ENCODE results near the gene GALNT6.
A peak's percentile ranks its signal among the peaks of the same experiment; 100 is the strongest.

Gene GALNT6

DNA sequence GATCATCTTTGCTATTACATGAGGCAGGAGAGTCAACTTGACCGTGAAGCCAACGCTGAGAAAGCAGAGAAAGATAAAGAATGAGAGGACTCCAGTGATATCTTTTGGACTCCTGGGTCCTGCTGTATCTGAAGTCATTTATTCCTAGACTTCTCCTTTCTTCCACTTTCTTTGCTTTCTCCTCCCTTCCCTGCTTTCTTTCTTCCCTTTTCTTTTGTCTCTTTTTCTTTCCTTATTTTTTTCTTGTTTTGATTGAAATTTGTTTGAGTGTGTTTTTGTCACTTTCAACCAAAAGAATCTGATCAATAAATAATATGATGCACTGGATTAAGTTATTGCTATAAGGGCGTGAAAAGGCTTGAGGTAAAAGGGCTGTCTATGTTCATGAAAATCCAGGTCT is 13.4 kb upstream of the GALNT6 start:
- no peak for DNase-seq

DNA sequence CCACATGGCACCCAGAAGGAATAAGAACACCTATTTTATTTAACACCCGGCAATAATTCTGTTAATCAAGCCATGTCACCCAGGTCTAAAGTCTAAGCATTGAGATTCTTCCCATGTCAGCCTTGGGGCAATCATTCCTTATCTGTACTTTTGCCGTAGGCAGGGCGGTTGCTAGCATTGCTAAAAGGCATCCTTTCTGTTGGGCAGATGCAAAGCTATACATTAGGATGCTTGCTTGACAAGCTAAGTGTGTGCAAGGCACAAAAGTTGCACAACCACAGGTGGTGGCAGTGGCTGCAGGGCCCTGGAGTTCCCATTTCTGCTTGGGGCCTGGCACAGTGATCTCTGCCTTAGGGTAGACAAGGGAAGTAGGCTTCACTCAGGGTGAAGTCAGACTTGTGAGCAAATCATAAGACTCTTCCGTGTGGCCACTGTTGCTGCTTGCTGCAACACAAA is 12.5 kb upstream of the GALNT6 start:
- DNase-seq: no peak

DNA sequence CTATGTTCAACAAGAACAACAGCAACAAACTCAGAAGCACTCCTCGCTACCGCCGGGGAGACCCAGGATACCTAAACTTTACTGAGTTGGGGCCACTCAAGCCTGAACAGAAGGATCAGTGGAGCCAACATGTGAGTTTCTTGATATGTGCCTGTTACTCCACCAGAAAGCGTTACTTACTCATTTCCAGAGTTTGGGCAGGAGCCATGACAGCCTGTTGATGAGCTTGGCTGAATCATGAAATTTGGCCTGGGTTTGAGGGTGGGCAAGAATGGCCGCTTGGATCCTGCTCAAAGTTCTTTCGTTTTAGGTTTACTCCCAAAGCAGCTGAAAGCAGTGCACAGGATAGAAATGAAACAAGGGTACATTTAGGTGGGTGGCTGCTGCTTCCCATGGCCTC is 12.0 kb upstream of the GALNT6 start:
- DNase-seq: no peak

DNA sequence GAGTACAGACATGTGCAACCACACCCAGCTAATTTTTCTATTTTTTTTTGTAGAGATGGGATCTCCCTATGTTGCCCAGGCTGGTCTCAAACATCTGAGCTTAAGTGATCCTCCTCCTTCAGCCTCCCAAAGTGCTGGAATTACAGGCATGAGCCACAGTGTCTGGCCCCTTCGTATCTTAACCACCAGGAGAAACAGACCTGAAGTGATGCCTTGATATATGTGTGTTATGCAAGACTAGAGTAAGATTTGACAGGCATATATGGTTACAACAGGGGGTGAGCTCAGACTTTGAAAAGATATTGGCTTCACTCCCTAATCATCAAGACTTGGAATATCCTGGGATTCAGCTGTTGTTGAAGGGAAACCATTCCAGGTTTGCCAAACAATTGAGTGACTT is 10.7 kb upstream of the GALNT6 start:
- DNase-seq: no peak

DNA sequence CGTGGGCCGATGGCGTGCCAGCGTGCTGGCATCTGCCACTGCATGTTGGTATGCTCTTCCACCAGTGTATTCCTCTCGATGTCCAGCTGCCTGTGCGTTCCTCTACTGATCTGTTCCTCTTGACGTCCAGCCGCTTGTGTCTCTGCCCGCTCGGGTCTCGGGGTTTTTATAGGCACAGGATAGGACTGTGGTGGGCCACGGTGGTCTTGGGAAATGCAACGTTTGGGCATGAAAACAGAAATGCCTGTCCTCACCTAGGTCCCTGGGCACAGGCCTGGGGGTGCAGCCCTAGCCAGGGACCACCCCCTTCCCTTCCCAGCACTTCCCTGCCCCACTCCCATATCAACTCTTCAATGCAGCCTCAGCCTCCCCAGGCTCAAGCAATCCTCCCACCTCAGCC is 10.3 kb upstream of the GALNT6 start:
- DNase-seq: no peak

DNA sequence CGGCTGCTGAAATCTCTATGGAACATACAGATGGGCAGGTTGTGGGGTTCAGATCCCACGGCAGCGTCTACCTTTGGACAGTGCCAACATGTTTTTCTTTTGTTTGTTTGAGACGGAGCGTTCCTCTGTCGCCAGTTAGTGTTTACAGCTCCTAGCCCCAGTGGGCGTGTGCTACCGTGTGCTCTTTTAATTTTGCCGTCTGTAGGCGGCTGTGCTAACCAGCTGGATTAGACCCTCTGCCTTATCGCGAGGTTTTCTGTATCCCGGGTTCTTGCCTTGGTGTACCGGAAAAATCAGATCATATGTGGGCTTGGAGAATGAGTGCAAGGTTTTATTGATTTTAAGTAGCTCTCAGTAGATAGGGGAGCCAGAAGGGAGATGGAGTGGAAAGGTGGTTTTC is 9.8 kb upstream of the GALNT6 start:
- DNase-seq: no peak

DNA sequence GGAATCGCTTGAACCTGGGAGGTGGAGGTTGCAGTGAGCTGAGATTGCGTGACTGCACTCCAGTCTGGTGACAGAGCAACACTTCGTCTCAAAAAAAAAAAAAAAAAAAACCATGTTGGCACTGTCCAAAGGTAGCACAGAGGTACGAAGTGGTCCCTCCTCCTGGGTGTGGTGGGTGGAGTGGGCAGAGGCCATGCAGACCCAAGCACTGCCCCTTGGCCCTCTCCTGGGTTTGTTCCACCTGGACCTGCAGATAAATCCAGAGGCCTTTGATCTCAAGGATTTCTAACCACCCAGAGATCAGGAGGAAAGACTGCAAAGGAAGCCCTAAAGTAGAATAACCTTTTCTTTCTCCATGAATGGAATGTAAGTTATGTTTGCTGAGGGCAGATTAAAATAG is 8.7 kb upstream of the GALNT6 start:
- DNase-seq: no peak

DNA sequence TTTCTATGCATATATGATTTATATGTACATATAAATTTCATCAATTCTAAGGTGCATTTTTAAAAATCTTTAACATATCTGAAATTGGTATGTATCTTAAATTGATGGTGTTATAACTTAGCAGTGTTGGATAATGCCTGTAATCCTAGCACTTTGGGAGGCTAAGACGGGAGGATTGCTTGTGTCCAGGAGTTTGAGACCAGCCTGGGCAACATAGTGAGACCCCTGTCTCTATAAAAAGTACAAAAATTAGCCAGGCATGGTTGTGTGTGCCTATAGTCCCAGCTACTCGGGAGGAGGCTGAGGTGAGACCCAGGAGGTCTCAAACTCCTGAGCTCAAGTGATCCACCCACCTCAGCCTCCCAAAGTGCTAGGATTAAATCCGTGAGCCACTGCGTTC is 6.5 kb upstream of the GALNT6 start:
- DNase-seq: no peak

DNA sequence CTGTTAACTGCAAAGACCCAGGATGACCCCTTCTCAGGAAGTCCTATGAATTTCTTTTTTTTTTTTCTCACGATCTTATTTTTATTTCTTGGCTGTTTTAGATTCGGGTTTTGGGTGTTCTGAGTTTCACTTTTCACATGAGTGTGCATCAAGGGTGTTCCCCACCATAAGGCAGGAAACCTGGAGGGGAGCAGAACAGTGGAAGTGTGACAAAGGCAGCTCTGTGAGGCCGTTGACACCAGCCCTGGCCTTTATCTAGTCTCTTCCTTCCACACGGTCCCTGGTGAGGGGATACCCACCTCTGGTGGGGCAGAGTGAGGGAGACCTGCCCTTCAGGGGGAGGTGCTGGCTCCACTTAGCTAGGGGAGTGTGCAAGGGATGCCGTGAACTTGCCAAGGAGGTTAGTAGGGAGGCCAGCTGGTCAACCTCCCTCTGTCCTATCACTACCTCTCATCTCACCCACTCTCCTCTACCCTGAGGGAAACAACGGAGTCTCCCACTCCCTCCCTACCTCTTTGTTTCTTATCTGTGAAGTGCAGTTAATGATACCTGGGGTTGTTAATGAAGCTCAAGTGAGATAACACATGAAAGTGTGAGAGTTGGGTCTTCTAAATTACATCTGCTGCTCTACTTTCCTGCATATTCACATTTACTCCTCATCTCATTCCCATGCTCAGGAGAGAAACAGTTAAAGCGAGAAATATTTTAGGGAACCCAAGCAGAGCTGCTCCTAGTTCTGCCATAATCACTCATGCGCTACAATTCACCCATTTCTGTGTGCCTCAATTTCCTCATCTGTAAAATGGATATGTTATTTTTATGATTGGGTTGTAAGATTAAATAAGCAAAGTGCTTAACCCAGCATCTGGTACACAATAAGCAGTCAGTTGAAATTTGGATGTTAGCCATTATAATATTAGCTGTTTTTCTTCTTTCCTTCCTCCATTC is 4.4 kb upstream of the GALNT6 start:
- DNase-seq: peak; percentile 69

DNA sequence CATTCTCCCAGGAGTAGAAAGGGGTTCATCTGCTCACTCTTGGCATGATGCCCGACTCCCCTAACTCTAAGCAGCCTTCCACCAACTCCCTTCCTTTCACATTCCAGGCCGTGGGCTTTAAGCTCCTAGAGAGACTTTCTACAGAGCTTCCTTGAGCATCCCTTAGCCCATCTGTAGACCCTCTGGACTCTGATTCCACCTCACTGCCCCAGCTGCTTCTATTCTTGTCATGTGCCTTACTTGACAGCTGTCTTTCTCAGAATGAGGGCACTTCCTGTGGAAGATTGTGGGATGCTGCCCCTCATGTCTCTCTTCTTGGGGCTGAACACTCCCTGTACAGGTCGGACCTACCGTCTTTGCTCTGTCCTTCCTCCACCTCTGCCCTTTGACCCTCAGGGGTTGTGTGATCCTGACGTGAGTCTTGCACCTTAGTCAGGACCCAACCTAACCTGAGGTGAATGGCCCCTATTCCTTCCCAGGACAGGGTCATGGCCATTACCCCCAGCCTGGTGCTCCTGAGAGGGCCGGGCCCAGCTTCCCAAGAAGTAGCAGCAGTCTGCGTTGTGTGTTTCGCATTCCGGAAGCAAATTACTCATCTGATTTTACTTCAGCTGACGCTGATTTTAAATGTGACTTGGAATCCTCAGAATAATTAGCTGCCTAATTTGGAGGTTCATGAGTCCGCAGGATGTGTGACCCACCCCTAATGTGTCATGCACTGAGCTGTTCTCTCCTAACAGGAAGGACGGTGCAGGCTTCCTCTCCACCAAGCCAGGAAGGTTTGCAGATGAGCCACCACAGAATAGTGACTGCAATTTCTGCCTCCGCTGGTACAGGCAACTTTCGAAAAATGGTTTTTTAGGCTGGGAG is 2.7 kb upstream of the GALNT6 start:
- peak; percentile 71 for DNase-seq

DNA sequence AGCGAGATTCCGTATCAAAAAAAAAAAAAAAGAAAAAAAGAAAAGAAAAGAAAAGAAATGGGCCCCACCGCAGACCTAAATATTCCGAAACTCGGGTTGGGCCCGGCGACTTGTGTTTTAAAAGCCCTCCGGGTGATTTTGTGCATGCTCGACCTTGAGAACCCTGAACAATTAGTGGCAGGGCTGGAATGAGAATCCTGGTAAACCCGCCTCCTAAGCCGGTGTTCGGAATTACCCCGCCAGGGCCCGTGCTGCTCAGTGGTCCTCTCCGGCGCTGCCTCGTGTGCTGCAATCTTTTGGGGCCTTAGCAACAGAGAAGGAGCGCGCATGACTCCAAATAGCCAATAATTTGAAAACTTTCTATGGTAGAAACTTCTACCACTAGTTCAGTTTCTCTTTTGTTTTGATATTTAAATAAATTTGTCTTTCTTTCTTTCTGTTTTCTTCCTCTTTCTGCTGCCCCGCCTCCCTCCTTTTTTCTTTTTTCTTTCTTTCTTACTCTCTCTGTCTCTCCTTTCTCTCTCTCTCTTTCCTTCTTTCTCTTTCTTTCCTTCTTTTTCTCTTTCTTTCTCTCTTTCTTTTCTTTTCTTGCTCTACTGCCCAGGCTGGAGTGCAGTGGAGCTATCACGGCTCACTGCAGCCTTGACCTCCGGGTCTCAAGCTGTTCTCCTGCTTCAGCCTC is 1.5 kb upstream of the GALNT6 start:
- DNase-seq: peak; percentile 23

DNA sequence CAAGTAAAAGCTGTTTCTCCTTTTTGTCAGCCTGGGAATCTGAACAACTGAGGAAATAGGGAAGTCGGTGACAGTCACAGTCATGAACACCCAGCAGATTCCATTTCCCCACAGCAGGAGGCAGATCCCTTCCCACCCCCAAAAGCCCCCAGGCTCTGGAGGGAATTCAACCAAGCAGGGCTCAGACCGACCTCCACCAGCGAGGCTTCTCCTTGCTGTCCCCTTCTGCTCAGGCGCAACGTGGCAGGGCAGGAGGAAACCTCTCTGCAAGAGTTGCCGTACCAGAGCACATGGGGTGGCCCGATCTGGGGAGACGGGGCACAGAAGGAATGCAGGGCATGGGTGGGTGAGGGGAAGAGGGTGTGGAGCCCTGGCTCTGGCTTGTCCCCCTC is 319 bp downstream of the GALNT6 start:
- peak; percentile 22 for DNase-seq

DNA sequence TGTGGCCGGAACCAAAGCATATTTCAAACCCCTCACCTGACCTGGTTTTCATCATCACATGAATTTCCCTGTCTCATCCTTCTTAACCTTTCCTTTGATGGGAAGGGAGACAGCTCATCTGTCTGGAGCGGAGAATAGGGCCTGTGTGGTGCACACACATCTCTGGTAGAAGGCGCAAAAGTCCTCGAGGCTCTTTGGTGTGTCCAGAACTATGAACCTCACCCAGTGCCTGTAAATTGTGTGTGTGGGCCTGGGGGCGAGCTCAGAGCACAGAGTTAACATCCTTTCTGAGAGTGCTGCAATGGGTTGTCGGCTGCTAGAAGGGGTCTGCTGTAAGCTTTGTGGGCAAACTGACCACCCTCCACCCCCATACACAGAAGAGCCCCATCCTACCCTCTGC is 749 bp downstream of the GALNT6 start:
- DNase-seq: no peak

DNA sequence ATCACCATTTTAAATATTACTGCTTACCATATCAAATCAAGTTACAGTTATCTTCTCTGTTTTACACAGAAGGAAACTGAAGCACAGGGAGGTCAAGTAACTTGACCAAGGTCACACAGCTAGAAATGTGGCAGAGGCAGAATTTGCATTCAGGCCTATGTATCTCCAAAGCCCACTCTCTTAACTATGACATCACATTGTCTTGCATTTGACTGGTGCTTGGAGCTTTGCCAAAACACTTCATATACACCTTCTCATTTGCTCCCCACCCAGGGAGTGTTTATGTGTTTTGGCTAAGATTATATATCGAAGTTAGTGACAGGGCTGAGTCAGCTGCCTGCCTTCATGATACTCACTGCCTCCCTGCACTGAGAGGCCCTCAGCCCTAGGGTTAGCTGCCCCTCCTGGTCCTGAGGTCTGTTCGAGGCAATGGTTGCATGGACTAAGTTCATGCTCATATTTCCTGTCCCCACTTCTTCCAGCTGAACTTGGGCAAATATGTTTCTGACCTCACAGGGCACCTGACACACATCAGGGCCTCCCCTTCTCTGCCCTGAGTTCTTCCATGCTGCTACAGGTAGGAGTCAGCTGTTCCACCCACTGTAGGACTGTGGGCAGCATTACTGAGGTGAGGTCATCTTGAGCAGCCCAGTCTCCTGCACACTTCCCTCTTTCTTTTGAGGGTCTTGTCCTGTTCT is 1.8 kb downstream of the GALNT6 start:
- DNase-seq: no peak

DNA sequence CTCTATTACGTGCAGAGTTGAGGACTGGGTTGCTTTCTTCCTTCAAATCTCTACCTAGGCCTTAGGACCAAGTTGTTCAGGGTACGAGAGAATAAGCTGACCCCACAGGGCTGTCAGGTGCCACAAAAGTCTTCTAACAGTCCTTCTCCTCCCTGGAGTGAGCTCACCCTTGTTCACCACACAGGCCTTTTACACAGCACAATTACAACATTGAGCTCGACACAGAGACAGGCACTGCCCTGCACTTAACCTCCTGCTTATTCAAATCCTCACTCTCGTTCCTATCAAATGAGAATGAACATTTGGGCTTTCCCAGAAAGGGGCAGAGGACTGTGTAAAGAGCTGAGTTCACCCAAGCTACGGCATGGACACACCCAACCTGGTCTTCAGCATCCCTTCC is 2.4 kb downstream of the GALNT6 start:
- DNase-seq: no peak

DNA sequence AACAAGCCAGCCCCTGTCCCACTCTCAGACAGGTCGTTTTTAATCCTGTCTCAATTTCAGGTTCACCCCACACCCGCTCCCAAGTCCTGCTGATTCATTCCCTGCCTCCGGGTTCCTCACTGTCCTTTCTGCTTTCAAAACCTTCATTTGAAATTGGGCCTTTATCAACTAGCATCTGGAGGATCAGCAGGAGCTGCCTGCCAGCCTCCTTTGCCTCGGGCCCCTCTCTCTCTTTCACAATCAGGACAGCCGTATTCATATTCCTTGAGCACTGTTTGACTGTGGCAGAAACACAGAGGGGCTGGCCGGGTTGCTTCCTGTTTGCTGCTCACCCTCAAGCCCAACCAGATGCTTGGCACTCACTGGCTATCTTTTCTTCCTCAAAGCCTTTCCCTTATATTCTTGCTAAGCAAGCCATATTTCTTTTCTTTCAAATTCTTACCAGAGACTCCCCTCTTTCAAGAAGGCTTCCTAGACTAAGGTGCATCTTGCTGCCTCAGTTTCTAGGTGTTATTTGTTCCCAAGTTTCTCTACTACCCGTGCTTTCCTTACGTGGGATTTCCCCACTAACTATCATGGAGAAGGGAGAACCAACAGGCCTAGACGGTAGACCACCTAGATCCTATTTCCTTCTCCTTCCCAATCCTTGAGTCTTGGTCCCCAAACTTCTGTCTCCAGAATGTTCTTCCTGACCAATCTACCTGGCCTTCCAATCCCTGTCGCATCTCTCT is 3.0 kb downstream of the GALNT6 start:
- no peak for DNase-seq

DNA sequence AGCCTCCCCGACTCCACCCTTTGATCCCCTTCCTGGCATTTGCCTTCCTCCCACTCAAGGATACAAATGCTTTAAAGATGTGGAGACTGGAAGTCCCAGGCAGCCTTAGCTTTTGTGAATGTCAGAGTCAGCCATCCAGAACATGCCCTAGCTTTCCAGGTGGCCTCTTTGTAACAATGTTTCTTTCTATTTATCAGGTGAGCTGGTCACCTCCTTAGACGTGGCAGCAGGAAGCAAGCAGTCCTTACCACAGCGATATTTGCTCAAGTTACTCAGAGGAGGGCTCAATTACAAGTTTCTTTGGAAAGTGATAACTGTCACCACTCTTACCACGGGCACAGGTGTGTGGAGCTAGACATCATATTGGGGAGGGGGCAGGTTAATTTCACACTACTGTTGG is 4.9 kb downstream of the GALNT6 start:
- no peak for DNase-seq

DNA sequence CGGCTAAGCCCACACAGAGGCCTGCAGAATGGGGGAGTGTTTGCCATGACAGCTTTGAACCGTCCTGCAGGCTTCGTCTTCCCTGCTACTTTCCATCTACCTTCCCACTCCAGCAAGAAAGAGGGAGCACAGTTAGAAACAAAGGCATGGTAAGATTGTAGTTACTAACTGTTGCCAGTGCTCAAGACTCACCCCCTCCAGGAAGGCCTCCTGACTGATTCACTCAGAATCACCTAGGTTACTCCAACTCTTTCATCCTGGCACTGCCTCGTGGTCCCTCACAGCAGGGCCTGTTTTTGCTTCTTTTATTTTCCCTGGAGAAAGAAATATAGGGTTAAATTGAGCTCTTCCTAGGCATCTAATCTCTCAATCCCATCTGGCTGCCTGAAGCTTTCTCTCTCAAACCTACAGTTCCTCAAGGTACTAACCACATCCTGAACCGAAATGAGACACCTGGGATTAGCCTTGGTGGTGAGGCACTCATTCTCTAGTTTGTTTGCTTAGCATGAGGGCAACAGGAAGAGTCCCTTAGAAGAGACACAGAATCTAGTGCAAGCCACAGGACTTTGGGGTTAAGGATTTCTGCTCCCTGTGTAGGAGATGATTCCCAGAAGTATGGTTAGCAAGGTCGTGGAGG is 7.8 kb downstream of the GALNT6 start:
- peak; percentile 25 for DNase-seq

DNA sequence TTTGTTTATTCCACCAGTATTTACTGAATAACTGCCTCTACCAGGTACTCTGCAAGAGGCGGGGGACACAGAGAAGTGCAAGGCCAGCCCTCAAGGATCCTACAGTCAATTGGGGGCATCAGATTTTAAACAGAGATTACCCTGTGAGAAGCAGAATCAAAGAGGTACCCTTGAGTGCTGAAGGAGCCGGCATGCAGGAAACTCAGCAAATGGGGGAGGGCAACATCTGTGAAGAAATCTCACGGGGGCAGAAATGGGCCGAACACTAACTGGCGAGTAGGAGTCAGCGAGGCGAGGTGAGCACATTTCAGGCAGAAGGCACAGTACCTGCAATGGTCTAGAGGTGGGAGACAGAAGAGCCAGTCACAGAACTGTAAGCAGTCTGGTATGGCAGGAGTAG is 9.0 kb downstream of the GALNT6 start:
- no peak for DNase-seq

DNA sequence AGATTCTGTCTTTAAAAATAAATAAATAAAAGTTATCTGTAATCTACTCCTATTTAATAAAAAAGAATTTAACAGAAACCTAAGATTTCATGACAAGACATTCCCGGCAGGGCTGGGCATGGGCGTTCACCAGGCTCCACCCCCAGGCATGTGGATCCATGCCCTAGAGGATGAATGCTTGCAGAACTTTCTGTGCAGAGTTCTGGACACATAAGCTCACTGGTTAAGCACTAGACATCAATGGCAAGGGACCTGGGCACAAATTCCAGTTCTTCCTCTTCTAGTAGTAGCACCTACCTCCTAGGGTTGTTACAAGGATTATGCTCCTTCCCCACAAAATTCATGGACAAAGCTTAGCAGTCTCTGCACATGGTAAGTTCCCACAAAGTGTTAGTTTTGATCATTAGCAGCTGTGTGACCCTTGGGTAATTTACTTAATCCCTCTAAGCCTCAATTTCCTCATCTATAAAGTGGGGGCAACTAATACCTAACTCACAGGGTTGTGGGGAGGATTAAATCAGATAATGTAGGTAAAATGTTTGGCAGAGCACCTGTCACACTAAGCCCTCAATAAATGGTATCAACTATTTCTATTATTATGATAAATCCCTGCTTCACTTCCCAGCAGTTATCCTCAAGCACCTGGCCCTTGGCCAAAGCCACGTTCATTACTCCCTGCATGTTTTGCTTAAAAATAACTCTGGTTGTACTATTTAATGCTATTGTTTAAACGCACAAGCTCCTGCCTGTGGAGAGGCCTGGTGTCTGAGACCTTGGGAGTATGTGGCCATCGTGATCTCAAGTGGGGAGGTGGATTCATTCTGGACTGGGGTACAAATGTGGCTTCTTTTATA is 9.8 kb downstream of the GALNT6 start:
- no peak for DNase-seq

DNA sequence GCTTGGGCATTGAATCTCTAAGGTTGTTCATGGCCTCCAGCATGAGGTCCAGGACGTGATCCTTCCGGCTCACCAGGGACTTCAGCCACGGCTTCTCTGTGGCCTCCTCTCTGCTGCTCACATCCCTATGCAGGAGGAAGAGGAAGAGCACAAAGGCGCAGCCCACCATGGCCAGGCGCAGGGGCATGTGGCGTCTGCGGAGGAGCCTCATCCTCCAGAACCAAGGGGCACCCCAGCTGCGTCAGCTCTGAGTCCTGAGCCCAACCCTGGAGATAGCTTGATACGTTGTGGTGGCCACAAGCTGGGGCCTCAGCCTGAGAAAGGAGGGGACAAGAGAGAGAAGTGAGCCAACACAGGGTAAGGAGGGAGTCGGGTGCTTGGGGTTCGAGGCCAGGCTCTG is 11.6 kb downstream of the GALNT6 start:
- no peak for DNase-seq
